Measurements from ENCODE around the gene SMAP2. TPM values are rescaled to one million over a fixed set of nuclear protein-coding genes. Genes with fewer than 3 reads are reported as not detected.

SMAP2 gene
- total RNA-seq, 2 experiments from 2014 or later, result 390 to 391 TPM

DNA sequence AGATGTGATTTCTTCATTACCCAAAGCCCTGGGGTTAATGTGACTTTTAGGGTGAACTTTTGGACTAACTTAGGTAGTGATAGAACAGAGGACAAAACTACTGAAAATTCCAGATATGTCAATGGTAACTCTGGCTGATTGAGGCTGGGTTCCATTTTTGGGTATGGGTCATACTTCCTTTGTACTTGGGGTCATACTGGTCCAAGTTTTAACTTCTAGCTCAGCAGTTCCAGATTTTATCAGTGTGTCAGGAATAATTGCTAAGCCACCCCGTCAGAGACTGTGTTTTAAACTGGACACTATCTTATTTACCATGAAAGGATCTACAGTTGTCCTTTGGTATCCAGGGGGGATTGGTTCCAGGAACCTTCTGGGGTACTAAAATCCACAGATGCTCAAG is 4.0 kb downstream of the SMAP2 start:
- H3K27me3 Mint-ChIP-seq (ENCODE audit: low read depth), result no peaks in the 10 kb centered on the region
- no peaks in the 10 kb centered on the region for H3K9me3 Mint-ChIP-seq
- peaks cover 70% of the 10 kb centered on the region for H3K36me3 Mint-ChIP-seq (ENCODE audit: low read depth)
- peak overlapping the region; percentile 99 for H3K27ac Mint-ChIP-seq
- H3K4me1 Mint-ChIP-seq (ENCODE audit: low read depth), result peaks cover 67% of the 10 kb centered on the region
- CTCF ChIA-PET, result interaction anchor here (1.0 kb wide), 1 partner anchor 39 kb away, joined by 4 read pairs; no protein-coding TSS in a partner anchor
- DNase-seq, result no peak
- intact Hi-C loops (cut with micrococcal nuclease), result no loop called here
- peak overlapping the region; percentile 98 for H3K4me3 Mint-ChIP-seq

DNA sequence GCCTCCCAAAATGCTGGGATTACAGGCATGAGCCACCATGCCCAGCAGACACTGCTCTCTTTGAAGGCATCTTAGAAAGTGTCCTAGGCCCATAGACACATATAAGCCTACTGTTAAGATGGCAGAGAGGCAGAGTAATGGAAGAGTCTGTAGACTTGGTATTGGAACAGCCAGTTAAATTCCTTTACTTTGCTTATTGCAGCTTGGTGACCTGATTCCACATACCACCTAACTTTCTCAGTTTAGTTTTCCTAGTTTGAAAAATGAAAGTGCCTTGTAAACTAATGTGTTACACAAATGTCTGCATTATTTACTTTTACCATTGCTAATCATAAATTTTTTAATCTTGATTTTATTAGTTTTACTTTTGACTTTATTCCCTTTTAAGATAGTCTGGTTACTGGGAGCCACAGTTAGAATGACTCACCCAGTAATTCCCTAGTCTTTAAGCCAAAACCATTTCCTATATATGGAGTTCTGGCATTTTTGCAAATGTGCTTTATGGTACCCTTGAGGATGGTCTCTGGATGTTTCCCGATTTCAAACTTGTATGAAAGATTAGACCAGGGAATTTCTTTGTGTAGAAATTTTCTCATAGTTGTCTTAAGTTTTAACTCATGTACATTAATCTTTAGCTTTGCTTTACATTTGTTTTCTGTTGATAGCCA is 6.4 kb downstream of the SMAP2 start:
- peak overlapping the region; percentile 99 for H3K27ac Mint-ChIP-seq
- DNase-seq, result no peak

DNA sequence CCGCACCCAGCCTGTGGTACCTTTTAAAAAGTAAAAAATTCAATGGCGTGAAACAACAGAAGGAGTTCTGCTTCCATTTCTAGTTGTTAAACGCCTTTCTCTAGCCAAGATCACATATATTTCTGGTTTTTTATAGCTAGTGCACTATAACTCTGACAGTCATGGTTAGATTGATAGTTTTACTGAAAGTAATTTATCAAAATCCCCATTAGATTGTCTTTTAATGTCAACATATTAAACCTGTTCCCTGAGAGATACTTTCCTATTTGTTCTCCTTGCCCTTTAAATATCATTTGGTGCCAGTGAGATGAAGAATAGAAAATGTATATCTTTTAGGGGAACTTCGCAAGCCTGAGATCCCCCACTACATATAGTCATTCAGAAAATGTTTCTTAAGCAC is 7.3 kb downstream of the SMAP2 start:
- peaks cover 89% of the 10 kb centered on the region for H3K4me1 Mint-ChIP-seq (ENCODE audit: low read depth)
- peaks cover 85% of the 10 kb centered on the region for H3K36me3 Mint-ChIP-seq (ENCODE audit: low read depth)
- peak overlapping the region; percentile 99 for H3K27ac Mint-ChIP-seq
- no peaks in the 10 kb centered on the region for H3K27me3 Mint-ChIP-seq (ENCODE audit: low read depth)
- H3K9me3 Mint-ChIP-seq, result no peaks in the 10 kb centered on the region
- intact Hi-C loops (cut with micrococcal nuclease), result loop anchor here (1.0 to 10.0 kb wide), 5 partner anchors 14 to 1364 kb away; partner anchors contain the start of gene NFYC
- H3K4me3 Mint-ChIP-seq, result peak overlapping the region; percentile 80
- CTCF ChIA-PET, result interaction anchor here (1.0 to 3.8 kb wide), 4 partner anchors 19 to 66 kb away, joined by 3 to 16 read pairs (median 8); no protein-coding TSS in a partner anchor
- DNase-seq, result no peak

More for the DNA sequence above, 6.4 kb downstream of the SMAP2 start:
- CTCF ChIA-PET, result interaction anchor here (0.6 to 3.8 kb wide), 4 partner anchors 13 to 42 kb away, joined by 3 to 16 read pairs (median 4); no protein-coding TSS in a partner anchor
- peaks cover 81% of the 10 kb centered on the region for H3K4me1 Mint-ChIP-seq (ENCODE audit: low read depth)
- no peaks in the 10 kb centered on the region for H3K27me3 Mint-ChIP-seq (ENCODE audit: low read depth)
- intact Hi-C loops (cut with micrococcal nuclease), result loop anchor here (2.0 to 10.0 kb wide), 4 partner anchors 15 to 1365 kb away; partner anchors contain the start of gene NFYC
- H3K36me3 Mint-ChIP-seq (ENCODE audit: low read depth), result peaks cover 85% of the 10 kb centered on the region
- no peaks in the 10 kb centered on the region for H3K9me3 Mint-ChIP-seq
- H3K4me3 Mint-ChIP-seq, result peak overlapping the region; percentile 80

DNA sequence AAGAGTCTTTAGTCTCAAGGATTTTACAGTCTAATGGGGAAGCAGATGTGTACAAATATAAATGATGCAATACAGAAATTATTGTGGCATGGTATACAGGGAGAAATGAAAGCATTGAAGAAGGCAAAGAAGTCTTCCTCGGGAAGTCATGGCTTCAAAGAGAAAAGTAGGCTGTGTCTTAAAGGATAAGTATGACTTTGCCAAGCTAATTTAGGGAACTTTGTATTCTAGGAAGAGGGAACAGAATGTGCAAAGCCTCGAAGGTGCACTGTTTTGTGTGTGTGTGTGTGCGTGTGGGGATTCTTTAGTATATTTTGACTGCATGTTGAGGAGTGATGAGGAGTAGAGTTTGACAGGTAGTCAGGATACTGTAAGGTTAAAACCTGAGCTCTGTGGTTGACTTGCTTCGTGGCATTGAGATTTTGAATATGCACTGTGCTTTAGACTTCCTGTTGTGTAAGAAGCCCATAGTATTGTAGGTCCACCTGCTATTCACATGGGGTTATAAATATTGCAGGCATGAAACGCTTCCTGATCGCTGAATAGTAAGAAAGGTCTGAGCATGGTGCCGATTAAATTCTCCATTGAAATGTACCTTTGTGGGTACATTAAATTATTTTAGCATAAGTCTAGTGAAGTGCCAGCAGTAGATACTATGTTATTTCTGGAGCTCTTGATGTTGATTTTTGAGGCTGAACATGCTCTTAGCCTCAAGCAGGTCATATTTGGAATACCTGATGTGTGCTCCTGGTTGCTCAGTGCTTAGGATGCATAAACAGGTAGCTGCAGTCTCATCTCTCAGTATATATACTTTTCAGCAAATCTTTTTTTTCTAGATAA is 8.0 kb downstream of the SMAP2 start:
- peak overlapping the region; percentile 80 for H3K4me3 Mint-ChIP-seq
- no peaks in the 10 kb centered on the region for H3K27me3 Mint-ChIP-seq (ENCODE audit: low read depth)
- no peaks in the 10 kb centered on the region for H3K9me3 Mint-ChIP-seq
- H3K27ac Mint-ChIP-seq, result peak overlapping the region; percentile 99
- CTCF ChIA-PET, result interaction anchor here (1.0 to 3.8 kb wide), 6 partner anchors 11 to 66 kb away, joined by 3 to 16 read pairs (median 6); no protein-coding TSS in a partner anchor
- H3K36me3 Mint-ChIP-seq (ENCODE audit: low read depth), result peaks cover 84% of the 10 kb centered on the region
- H3K4me1 Mint-ChIP-seq (ENCODE audit: low read depth), result peaks cover 90% of the 10 kb centered on the region
- intact Hi-C loops (cut with micrococcal nuclease), result loop anchor here (1.0 to 10.0 kb wide), 5 partner anchors 13 to 1363 kb away; partner anchors contain the start of gene NFYC
- no peak for DNase-seq

DNA sequence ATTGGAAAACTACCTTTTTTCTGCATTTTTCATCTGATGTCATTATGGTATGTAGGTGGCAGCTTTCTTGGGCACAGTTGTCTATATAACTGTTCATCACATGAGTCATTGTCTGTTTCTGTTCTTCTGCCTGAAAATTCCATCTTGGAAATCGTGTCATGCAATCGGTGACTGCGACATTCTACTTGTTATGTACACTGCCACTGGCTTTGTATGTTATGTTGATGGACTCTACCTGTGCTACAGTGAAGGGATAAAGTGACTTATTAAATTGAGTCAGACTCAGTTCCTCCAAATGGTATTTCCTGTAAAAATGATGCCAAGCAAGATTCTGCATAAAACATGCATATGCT is 8.6 kb downstream of the SMAP2 start:
- Mint-ChIP-seq H3K27ac (peak overlapping the region; percentile 99), H3K4me3 (peak overlapping the region; percentile 80), H3K4me1 (ENCODE audit: low read depth) (peaks cover 87% of the 10 kb centered on the region), H3K9me3 (no peaks in the 10 kb centered on the region), H3K36me3 (ENCODE audit: low read depth) (peaks cover 83% of the 10 kb centered on the region), H3K27me3 (ENCODE audit: low read depth) (no peaks in the 10 kb centered on the region)
- CTCF ChIA-PET, result interaction anchor here (1.0 to 3.8 kb wide), 6 partner anchors 11 to 67 kb away, joined by 3 to 16 read pairs (median 6); no protein-coding TSS in a partner anchor
- no peak for DNase-seq
- intact Hi-C loops (cut with micrococcal nuclease), result loop anchor here (5.0 to 10.0 kb wide), 2 partner anchors 310 to 1363 kb away; partner anchors contain the start of gene NFYC

DNA sequence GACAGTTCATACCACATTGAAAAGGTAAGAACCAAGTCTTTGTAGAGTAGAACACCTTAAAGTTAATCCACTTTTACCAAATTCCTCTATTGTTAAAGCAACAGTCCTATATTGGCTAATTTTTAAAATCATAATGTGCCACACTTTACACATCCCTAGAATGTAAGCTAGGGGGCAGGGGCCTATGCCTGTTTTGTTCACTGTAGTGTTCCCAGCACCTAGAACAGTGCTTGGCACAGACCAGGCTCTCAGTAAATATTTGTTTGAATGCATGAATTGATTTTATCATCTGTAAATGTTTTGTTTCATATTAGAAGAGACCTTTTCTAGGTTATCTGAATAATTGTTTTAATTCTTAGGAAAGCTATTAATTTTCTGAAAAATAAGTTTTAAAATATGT is 9.1 kb downstream of the SMAP2 start:
- Mint-ChIP-seq H3K4me3 (peak overlapping the region; percentile 80), H3K4me1 (ENCODE audit: low read depth) (peaks cover 86% of the 10 kb centered on the region), H3K27me3 (ENCODE audit: low read depth) (no peaks in the 10 kb centered on the region), H3K27ac (peak overlapping the region; percentile 99), H3K36me3 (ENCODE audit: low read depth) (peaks cover 80% of the 10 kb centered on the region), H3K9me3 (no peaks in the 10 kb centered on the region)
- DNase-seq, result no peak
- intact Hi-C loops (cut with micrococcal nuclease), result loop anchor here (5.0 to 10.0 kb wide), 2 partner anchors 310 to 1362 kb away; partner anchors contain the start of gene NFYC
- CTCF ChIA-PET, result interaction anchor here (0.9 to 3.8 kb wide), 5 partner anchors 8 to 44 kb away, joined by 3 to 16 read pairs (median 6); no protein-coding TSS in a partner anchor

DNA sequence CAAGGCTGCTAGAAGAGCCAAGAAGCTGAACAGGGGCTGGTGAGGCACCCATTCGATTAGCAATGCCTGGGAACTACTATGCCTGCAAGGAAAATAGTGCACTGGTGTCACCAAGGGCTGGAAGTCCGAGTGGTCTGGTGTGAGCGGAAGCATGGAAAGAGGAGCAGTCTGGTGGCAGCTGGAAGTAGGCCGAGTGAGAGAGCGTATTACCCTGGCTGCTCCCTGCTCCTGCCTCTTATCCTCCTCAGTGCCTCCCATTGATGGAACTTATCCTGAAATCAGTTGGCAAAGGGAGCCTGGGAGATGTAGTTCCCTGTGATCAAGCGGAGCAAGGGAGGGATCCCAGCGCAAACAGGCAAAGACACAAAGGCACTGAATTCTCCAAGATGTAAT is 9.6 kb downstream of the SMAP2 start:
- intact Hi-C loops (cut with micrococcal nuclease), result loop anchor here (5.0 to 10.0 kb wide), 2 partner anchors 309 to 1362 kb away; partner anchors contain the start of gene NFYC
- Mint-ChIP-seq H3K4me3 (peak overlapping the region; percentile 80), H3K27ac (peak overlapping the region; percentile 99), H3K4me1 (ENCODE audit: low read depth) (peaks cover 83% of the 10 kb centered on the region), H3K27me3 (ENCODE audit: low read depth) (no peaks in the 10 kb centered on the region), H3K9me3 (no peaks in the 10 kb centered on the region), H3K36me3 (ENCODE audit: low read depth) (peaks cover 80% of the 10 kb centered on the region)
- CTCF ChIA-PET, result interaction anchor here (0.9 to 4.2 kb wide), 7 partner anchors 9 to 45 kb away, joined by 3 to 33 read pairs (median 6); no protein-coding TSS in a partner anchor
- no peak for DNase-seq

DNA sequence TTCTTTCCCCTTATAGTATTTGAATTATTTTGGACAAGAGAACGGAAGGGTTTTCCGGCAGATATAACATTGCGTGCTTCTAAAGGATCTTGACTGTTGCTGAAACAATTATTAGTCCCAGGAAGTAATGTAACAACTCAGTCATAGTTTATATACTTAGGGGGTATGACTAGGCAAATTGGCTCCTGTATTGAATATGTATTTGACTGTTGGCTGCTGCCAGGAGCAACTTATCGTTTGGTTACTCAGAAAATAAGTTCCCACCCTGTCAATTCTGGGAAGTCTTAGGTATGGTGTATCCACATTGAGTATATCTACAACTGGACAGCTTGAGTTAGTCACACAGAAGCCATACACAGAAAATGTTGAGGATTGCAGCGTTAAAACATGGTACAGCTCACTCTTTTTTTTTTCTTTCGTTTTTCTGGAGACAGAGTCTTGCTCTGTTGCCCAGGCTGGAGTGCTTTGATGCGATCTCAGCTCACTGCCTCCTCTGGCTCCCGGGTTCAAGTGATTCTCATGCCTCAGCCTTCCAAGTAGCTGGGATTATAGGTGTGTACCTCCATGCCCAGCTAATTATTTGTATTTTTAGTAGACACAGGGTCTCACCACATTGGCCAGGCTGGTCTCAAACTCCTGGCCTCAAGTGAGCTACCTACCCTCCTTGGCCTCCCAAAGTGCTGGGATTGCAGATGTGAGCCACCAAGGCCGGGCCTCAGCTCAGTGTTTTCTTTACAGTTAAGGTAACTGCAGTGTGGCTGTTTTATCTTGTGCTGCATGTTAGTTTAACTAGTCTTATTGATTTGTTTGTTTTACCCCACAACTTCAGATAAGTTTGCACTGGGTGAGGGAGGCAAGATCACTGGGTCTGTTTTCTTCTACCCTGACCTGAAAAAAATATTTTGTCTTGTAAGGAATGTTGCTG is 10.2 kb downstream of the SMAP2 start:
- no peak for DNase-seq
- Mint-ChIP-seq H3K27ac (peak overlapping the region; percentile 99), H3K9me3 (no peaks in the 10 kb centered on the region), H3K27me3 (ENCODE audit: low read depth) (no peaks in the 10 kb centered on the region), H3K4me3 (peak overlapping the region; percentile 80), H3K36me3 (ENCODE audit: low read depth) (peaks cover 80% of the 10 kb centered on the region), H3K4me1 (ENCODE audit: low read depth) (peaks cover 83% of the 10 kb centered on the region)
- CTCF ChIA-PET, result interaction anchor here (0.7 to 4.2 kb wide), 7 partner anchors 9 to 343 kb away, joined by 3 to 33 read pairs (median 9); partner anchors contain the start of gene CAP1
- intact Hi-C loops (cut with micrococcal nuclease), result loop anchor here (5.0 to 10.0 kb wide), 2 partner anchors 309 to 1361 kb away; partner anchors contain the start of gene NFYC

DNA sequence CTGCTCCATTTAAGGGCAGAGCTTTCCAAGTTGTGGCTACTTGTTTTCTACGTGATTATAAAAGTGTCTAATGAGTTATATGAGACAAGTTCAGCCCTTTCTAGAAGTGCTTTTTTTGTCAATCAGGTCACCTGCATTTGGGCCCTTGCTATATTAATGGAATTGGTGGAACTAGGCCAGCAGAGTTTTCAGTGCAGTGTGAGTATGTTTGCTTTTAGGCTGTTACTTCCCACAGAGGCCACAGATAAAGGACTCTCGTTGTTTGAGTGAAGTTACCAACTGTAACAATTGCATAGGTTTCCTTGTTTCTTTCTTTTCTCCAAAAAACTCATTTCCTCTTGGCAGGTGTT is 10.9 kb downstream of the SMAP2 start:
- DNase-seq, result no peak

DNA sequence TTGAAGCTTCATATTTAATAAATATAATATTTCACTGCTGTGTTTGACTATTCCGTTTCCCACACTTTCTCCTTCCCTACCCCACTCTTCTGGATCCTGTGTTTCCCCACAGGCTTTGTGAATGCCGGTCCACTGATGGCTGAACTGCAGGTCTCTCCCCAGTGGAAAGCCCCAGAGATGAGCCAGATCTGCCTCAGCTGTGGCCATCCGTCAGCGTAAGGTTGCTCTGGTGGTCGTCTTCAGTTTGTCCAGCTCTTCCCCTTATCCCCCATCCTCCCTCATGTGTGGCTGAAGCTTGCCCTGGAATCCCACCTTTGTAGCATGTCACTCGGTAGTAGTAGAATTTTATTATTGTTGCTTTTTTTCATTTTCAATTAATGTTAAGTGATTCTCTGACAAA is 11.4 kb downstream of the SMAP2 start:
- peak overlapping the region; percentile 99 for H3K27ac Mint-ChIP-seq
- peaks cover 80% of the 10 kb centered on the region for H3K36me3 Mint-ChIP-seq (ENCODE audit: low read depth)
- peaks cover 85% of the 10 kb centered on the region for H3K4me1 Mint-ChIP-seq (ENCODE audit: low read depth)
- CTCF ChIA-PET, result interaction anchor here (0.6 to 4.2 kb wide), 8 partner anchors 11 to 232 kb away, joined by 3 to 33 read pairs (median 8); partner anchors contain the start of genes COL9A2 and SMAP2
- no peaks in the 10 kb centered on the region for H3K27me3 Mint-ChIP-seq (ENCODE audit: low read depth)
- peak overlapping the region; percentile 80 for H3K4me3 Mint-ChIP-seq
- no peaks in the 10 kb centered on the region for H3K9me3 Mint-ChIP-seq
- intact Hi-C loops (cut with micrococcal nuclease), result loop anchor here (1.0 to 10.0 kb wide), 8 partner anchors 9 to 1360 kb away; partner anchors contain the start of gene NFYC
- DNase-seq, result no peak

More for the DNA sequence above, 10.9 kb downstream of the SMAP2 start:
- CTCF ChIA-PET, result interaction anchor here (0.7 to 4.2 kb wide), 5 partner anchors 16 to 344 kb away, joined by 3 to 33 read pairs (median 13); partner anchors contain the start of genes CAP1 and COL9A2
- Mint-ChIP-seq H3K36me3 (ENCODE audit: low read depth) (peaks cover 80% of the 10 kb centered on the region), H3K4me3 (peak overlapping the region; percentile 80), H3K27me3 (ENCODE audit: low read depth) (no peaks in the 10 kb centered on the region), H3K4me1 (ENCODE audit: low read depth) (peaks cover 83% of the 10 kb centered on the region), H3K9me3 (no peaks in the 10 kb centered on the region), H3K27ac (peak overlapping the region; percentile 99)
- intact Hi-C loops (cut with micrococcal nuclease), result loop anchor here (5.0 to 10.0 kb wide), 2 partner anchors 308 to 1360 kb away; partner anchors contain the start of gene NFYC

Data from activated naive CD4-positive, alpha-beta T cell treated with anti-CD3 and anti-CD28 coated beads for 36 hours (primary cell).